ENCODE data around the gene ALKBH5.

DNA sequence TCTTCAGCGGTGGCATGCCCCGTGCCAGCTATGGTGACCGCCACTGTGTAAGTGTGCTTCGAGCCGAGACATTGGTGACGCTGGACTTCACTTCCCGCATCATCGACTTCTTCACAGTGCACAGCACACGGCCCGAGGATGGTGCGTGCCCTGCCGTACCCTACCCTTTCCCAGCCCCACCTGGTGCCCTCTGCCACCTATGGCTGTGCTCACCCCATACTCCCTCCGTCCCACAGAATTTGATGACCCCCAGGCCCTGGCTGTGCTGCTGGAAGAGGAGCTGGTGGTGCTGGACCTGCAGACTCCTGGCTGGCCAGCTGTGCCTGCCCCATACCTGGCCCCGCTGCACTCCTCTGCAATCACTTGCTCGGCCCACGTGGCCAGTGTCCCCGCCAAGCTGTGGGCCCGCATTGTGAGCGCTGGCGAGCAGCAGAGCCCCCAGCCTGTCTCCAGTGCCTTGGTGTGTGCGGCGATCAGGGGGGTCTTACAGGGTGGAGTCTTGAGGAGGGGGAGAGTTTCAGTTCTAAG lies 51.3 kb downstream of the ALKBH5 start:
- TF ChIP-seq, protein P1, sequence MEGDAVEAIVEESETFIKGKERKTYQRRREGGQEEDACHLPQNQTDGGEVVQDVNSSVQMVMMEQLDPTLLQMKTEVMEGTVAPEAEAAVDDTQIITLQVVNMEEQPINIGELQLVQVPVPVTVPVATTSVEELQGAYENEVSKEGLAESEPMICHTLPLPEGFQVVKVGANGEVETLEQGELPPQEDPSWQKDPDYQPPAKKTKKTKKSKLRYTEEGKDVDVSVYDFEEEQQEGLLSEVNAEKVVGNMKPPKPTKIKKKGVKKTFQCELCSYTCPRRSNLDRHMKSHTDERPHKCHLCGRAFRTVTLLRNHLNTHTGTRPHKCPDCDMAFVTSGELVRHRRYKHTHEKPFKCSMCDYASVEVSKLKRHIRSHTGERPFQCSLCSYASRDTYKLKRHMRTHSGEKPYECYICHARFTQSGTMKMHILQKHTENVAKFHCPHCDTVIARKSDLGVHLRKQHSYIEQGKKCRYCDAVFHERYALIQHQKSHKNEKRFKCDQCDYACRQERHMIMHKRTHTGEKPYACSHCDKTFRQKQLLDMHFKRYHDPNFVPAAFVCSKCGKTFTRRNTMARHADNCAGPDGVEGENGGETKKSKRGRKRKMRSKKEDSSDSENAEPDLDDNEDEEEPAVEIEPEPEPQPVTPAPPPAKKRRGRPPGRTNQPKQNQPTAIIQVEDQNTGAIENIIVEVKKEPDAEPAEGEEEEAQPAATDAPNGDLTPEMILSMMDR (IDR thresholded peaks at IDR 0.05), result no peak
- TF ChIP-seq, protein P2, sequence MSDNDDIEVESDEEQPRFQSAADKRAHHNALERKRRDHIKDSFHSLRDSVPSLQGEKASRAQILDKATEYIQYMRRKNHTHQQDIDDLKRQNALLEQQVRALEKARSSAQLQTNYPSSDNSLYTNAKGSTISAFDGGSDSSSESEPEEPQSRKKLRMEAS (IDR thresholded peaks at IDR 0.05), result no peak
- no peak for TF ChIP-seq CEBPB (IDR thresholded peaks at IDR 0.05)
- TF ChIP-seq MAFK (IDR thresholded peaks at IDR 0.05; ENCODE audit: partially characterized antibody), result no peak
